A172 (cell line): Measurements from ENCODE around the gene RBM19. TPM values are rescaled to one million over a fixed set of nuclear protein-coding genes. Genes with fewer than 3 reads are reported as not detected.
A peak's percentile ranks its signal among the peaks of the same experiment; 100 is the strongest.

Experiments
- DNase-seq: peaks from one replicate; pipeline ENCODE4 v3.0.0-alpha.2; 2015; ENCODE audit warnings: low spot score
- total RNA-seq: library from RNA; depleted of rRNA; stranded (reverse); fragments of >200 nt; shearing (Covaris generic); gene quantifications from 2 replicates; pipeline ENCODE4 v1.2.3, GENCODE V29; 2014

RBM19 gene
- total RNA-seq, 1 experiment from 2014 or later = 15.1 TPM

DNA sequence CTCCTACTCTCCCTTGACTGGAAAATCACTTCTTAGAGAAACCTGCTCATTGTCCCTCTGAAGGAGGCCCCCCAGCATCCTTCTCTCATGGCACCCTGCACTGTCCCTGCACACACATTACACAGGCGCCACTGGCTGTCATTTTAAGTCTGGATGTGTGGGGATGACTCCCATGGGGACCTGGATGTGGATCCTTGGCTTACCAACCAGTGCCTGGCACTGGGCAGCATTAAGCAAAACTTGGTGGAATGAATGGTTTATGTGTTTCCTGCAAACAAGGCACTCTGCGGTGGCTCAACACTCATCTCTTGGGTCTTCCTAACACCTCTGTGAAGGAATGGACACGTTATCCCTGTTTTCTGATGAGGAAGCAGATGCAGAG is 162.4 kb downstream of the RBM19 start:
- no peak for DNase-seq

DNA sequence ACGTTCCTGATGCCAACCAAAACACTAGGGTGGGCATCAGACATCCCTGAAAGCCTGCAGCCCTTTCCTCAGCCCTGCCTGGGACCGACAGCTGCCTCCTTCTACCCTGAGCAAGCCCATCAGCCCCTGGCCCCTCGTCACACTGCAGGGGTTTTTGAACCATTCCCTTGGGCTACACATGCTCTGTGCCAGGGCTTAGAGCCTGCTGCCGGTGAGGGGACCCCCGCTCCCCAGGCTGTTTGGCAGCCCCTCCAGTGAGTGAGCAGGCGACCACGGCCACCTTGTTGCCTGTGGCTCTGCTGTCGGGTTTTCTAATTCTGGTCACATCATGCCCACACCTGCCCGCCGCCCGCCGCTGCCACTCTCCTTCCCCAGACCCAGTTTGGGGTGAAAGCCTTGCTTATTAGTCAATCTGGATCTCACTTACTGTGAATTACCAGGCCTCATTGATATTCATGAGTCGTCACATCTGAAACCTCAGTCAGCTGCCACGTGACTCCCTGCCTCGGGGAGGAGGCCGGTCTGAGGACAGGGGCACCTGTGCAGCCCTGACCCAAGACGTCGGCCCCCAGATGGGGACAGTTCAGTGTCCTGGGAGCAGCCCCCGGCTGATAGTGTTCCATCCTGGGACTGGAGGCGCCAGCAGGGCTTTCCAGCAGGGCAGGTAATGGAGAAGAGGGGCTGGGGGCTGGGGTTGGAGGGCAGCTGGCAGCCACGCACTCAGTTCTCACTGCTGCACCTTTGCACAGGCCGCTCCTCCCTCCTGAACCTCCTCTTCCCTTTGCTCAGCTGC is 163.0 kb downstream of the RBM19 start:
- DNase-seq = no peak

- DNase-seq = no peak
These were observed 163.9 kb downstream of the RBM19 start for GRCh38 chr12:113802000-113802749.

DNA sequence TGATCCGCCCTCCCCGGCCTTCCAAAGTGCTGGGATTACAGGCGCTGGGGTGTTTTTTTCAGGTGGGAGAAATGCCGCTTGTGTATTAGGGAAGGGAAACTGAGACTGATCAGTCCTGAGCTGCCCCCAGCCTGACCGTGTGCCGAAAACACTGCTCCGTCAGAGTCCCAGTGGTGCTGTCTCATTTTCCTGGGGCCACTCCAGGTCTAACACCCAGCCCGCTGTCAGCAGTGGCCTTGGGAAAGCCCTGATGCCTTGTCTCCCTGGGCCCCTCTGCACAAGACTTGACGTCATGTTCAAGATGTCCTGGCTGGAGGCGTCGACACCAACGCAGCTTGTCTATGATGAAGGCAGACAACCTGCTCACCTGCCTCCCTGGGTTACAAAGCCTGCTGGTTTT is 165.9 kb downstream of the RBM19 start:
- no peak for DNase-seq

- DNase-seq = no peak
These were observed 167.6 kb downstream of the RBM19 start for GRCh38 chr12:113798552-113798951.

DNA sequence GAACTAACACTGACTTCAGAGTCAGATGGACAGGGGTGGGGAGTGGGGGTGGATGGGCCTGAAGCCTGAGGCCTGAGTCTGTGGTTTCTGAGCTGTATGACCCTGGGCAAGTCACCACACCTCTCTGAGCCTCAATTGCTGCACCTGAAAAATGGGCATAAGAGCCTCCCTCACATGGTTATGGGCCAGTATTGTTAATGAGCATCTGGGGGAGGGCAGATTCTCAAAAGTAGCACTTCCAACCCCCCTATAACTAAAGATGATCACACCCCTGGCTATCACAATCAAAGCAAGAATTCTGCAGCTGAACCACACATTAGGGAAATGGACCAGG is 168.6 kb downstream of the RBM19 start:
- DNase-seq = no peak

DNA sequence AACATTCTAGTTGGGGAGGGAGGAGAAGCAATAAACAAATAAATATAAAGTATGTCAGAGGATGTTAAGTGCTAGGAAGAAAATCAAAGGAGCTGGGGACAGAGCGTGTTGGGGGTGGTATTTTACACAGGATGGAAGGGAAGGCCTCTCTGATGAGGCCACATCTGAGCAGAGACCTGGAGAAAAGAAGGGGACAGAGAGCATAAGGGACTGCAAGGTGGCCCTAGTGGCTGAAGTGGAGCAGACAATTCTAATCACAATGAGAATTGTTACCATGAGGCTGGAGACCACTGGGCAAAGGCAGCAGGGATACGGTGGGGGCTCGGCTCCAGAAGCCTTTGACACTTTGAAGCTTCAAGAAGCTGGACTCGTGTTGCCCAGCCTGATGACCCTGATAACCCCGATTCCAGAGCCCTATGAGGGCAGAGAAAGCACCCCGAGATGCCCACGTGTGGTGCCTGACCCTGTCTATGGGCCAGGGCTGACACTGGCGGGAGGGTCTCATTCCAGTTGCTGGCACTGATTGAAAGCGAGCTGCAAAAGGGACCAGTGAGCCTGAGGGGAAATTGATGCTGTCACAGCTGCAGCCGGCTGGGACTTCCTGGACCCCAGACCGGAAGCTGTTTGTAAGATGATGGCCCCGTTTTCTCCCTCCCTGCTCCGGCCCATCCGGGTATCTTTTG is 169.1 kb downstream of the RBM19 start:
- no peak for DNase-seq

DNA sequence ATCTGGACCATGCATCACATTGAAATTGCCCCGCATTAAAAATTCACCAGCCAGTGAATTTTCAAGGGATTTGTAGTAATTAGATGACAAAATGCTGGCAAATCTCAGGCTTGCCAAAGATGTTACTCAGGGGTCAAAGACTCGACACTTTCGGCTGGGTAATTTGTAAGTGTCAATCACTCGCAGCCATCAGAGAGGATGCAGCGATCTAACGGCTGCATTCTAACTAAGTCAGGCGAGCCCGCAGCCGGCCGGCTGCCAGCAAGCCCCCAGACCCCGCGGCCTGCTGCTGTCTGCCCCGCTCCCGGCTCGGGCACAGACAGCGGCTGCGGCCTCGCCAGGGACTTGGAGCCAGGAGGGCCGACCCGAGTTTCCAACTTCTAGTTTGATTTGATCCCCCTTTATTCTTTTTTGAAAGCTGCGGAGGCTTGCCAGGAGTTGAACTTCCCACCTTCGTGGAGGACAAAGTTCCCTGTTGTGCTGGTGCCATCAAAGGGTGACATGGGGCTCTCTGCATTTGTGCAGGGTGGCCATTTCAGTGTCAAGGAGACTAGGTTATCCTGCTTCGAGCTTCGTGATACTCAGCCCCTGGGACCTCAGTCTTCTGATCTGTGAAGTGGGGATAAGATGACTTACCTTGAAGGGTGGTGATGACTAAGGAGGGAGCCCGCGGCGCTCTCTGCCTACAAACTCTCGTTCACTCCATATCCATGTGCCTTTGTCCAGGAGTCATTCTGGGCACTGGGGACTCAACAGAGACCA is 169.9 kb downstream of the RBM19 start:
- DNase-seq = no peak

DNA sequence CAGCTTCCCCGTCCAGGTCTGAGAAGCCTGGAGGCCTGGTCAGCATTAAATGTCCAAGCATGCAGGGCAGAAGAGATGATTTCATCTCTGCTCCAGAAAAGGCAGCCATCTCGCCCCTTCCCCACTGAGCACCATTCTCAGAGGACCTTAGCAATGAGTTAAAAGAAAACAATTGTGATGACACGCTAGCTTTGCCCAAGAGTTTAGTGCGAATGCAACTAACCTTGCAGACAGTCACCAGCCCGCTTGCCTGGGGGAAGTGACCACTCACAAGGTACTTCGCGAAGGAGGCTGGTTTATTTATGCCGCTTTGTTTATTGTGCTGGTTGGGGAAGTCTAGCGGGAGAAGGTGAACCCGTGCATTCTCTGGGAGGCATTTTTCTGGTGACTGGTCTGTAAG is 170.7 kb downstream of the RBM19 start:
- no peak for DNase-seq

DNA sequence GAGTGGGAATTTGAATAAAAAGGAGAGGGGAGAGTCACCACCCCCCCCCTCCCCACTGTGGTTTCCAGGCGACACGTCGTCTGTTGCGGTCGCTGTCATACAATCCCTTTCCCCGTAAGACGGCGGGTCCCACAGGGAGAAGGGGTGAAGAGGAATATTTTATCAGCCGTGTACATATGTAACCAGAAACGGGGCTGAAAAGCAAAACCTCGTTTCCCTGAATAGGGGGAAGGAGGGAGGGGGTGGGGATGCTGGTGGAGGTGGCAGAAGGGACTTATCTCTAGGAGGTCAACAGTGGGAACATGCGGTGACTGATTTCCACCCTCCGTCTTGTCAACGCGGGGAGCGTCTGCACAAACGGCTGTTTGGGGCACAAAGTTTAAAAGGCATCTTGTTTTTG is 171.4 kb downstream of the RBM19 start:
- DNase-seq = no peak

DNA sequence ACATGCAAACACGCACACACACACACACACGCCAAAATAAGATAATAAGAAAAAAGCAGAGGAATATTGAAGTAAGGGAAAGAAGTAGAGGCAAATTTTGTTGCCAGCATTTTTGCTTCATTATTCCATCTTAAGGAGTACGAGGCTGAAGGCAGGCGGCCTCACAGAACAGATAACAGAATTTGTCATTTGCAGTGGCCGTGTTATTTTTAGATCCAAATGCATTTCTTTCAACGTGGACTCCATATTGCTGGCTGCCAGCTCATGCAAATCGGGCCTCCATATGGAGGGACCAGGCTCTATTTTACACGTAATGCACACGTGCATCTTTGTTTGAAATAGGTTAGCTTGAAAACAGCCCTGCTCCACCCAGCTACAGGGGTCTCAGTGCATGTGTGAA is 172.9 kb downstream of the RBM19 start:
- no peak for DNase-seq

DNA sequence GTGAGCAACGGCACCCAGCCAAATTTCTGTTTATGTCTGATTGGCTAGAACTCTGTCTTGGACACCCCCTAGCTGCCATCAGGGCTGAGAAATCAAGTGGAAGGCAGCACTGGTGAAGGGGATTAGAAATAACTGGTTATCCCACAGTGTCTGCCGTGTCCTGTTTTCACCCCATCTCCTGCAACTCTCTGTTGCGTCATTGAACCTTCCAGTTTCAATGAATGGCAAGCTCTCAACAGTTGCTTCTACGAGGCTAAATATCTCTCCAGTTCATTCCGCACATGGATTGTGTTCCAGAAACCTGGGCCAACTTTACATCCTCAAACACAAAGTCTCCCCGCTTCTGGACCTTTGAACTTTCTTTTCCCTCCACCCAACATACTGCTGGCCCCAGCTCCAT is 173.7 kb downstream of the RBM19 start:
- DNase-seq = no peak

GRCh38 chr12:113788020-113788856 is 177.9 kb downstream of the RBM19 start:
- peak; percentile 61 for DNase-seq

DNA sequence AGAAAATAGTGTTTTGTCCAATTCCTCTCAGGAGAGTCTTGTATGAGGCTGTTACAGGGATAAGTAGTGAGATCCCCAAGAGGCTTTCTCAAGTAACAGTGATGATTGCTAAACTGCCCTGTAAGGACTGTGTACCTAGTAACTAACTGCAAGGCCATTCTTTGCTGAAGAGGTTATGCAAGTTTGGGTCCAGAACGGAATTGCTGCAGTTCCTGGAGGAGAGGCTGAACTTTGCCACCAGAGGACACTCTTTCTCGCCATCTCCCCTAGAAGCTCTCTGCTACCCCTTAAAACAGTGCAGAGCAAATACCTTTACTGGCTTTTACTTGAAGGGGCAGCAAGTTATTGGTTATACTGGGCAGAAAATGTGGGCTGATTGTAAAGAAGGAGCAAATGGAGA is 180.0 kb downstream of the RBM19 start:
- DNase-seq = no peak

- DNase-seq = no peak
These were observed 182.3 kb downstream of the RBM19 start for GRCh38 chr12:113783811-113784210.

GRCh38 chr12:113782873-113783272 is 183.3 kb downstream of the RBM19 start:
- no peak for DNase-seq

- DNase-seq = no peak
These were observed 184.5 kb downstream of the RBM19 start for GRCh38 chr12:113781415-113782198.

GRCh38 chr12:113779774-113780173 is 186.4 kb downstream of the RBM19 start:
- no peak for DNase-seq

DNA sequence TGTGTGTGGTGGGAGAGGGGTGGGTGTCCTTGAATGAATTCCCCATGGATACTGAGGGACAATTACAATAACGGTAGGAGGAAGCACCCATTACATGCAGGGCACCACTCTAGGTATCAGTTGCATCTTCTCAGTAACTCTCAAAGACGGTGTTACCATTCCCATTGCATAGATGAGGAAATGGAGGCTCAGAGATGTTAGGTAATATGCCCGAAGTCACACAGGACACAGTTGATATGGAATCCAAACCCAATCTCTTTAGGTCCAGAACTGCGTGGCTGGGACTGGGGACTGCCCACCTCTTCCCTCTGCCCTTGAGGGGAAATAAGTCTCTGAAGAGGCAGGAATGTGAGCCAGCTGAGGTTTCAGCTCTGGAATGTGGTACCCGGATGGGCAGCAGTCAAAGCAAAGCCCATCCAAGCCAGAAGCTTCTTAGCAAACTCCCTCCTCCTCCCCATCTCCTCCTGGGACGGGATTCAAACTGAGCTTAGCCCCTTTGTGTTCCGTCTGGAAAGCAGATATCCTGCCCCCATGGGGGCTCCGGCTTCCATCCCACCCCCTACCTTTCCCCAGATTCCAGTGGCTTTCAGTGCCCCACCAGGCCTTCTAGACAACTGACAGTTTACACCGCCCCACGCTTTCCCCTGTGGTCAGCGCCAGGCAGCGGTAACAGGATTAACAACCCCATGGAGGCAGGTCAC is 187.5 kb downstream of the RBM19 start:
- no peak for DNase-seq

GRCh38 chr12:113777751-113778150 is 188.4 kb downstream of the RBM19 start:
- DNase-seq = no peak
